ENCODE measurements around the gene RAB28. TPM values are rescaled to one million over a fixed set of nuclear protein-coding genes. Genes with fewer than 3 reads are reported as not detected.
"Not testable (repeated sequence)": the region's sequence is repeated elsewhere in the genome, so short reads cannot be mapped to it uniquely, and the experiment has no call there.

RAB28 gene
- total RNA-seq, 2 experiments from 2014 or later = 12.7 to 17.5 TPM

DNA sequence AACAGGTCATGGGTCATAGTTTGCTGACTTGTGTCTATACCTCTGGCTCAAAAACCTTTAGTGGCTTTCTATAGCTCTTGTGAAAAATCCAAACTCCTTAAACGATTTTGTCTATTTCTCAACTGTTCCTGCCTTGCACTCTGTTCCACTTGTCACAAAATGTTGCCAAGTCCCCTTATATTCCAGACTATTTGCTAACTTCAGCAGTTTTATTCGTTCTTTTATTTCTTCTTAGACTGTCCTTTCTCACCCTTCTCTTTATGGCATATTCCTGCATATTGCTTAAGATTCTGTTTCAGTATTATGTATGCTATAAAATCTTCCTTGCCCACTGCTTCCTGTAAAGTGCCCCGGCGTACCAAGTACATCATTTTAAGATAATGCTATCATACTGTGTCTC lies 80.8 kb downstream of the RAB28 start:
- Mint-ChIP-seq H3K36me3 (ENCODE audit: low read depth) (peaks cover 15% of the 10 kb centered on the region), H3K27me3 (no peaks in the 10 kb centered on the region), H3K4me3 (no peak overlapping the region), H3K9me3 (ENCODE audit: low read depth) (peaks cover 4% of the 10 kb centered on the region), H3K27ac (no peak overlapping the region), H3K4me1 (no peaks in the 10 kb centered on the region)
- POLR2A ChIA-PET = no interaction called here
- no peak for DNase-seq
- intact Hi-C loops (cut with DNase I, micrococcal nuclease) = no loop called here
- CTCF ChIA-PET = no interaction called here
- no peak for ATAC-seq

DNA sequence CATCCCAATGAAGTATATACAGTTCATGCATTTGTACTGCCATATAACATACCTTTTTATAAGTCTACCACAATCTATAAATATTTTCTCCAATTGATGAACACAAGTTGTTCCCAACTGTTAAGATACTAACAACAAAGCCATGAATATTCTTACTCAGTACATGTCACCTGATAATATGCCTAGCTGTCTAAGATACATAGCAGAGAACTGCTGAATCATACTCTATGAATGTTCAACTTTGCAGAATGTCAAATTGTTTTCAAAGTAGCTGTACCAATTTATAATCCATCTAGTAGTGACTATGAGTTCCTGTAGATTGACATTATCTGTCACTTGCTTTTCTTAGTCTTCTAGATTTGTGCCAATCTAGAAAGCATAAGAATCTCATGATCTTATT lies 84.9 kb downstream of the RAB28 start:
- no peak overlapping the region for H3K4me3 Mint-ChIP-seq
- no peaks in the 10 kb centered on the region for H3K9me3 Mint-ChIP-seq (ENCODE audit: low read depth)
- DNase-seq = no peak
- H3K27me3 Mint-ChIP-seq = no peaks in the 10 kb centered on the region
- H3K36me3 Mint-ChIP-seq (ENCODE audit: low read depth) = peaks cover 1% of the 10 kb centered on the region
- peaks cover 6% of the 10 kb centered on the region for H3K4me1 Mint-ChIP-seq
- intact Hi-C loops (cut with DNase I, micrococcal nuclease) = no loop called here
- ChIA-PET POLR2A (no interaction called here), CTCF (no interaction called here)
- no peak for ATAC-seq
- H3K27ac Mint-ChIP-seq = no peak overlapping the region

- ChIA-PET POLR2A (no interaction called here), CTCF (no interaction called here)
- H3K4me3 Mint-ChIP-seq = no peak overlapping the region
- ATAC-seq (no peak), DNase-seq (no peak)
- intact Hi-C loops (cut with DNase I, micrococcal nuclease) = no loop called here
- peaks cover 9% of the 10 kb centered on the region for H3K36me3 Mint-ChIP-seq (ENCODE audit: low read depth)
- peaks cover 1% of the 10 kb centered on the region for H3K9me3 Mint-ChIP-seq (ENCODE audit: low read depth)
- H3K27me3 Mint-ChIP-seq = no peaks in the 10 kb centered on the region
- H3K4me1 Mint-ChIP-seq = peaks cover 6% of the 10 kb centered on the region
- H3K27ac Mint-ChIP-seq = no peak overlapping the region
Measured at GRCh38 chr4:13396161-13396560, 88.0 kb downstream of the RAB28 start.

GRCh38 chr4:13389901-13390300 lies 94.2 kb downstream of the RAB28 start:
- CTCF ChIA-PET = interaction anchor here (0.7 kb wide), 1 partner anchor 13 kb away, joined by 3 read pairs; no protein-coding TSS in a partner anchor
- H3K27ac Mint-ChIP-seq; H3K4me3 Mint-ChIP-seq; POLR2A ChIA-PET; H3K27me3 Mint-ChIP-seq; ATAC-seq; DNase-seq; intact Hi-C loops (cut with DNase I, micrococcal nuclease): not testable (repeated sequence)
- Mint-ChIP-seq H3K36me3 (ENCODE audit: low read depth) (peaks cover 27% of the 10 kb centered on the region), H3K4me1 (peaks cover 24% of the 10 kb centered on the region), H3K9me3 (ENCODE audit: low read depth) (peaks cover 10% of the 10 kb centered on the region)

GRCh38 chr4:13386405-13387107 lies 97.6 kb downstream of the RAB28 start:
- ChIA-PET POLR2A (no interaction called here), CTCF (no interaction called here)
- H3K4me1 Mint-ChIP-seq = peaks cover 17% of the 10 kb centered on the region
- ATAC-seq = no peak
- no peak overlapping the region for H3K4me3 Mint-ChIP-seq
- H3K9me3 Mint-ChIP-seq (ENCODE audit: low read depth) = peaks cover 9% of the 10 kb centered on the region
- H3K27me3 Mint-ChIP-seq = no peaks in the 10 kb centered on the region
- intact Hi-C loops (cut with DNase I, micrococcal nuclease) = no loop called here
- H3K36me3 Mint-ChIP-seq (ENCODE audit: low read depth) = peaks cover 25% of the 10 kb centered on the region
- no peak overlapping the region for H3K27ac Mint-ChIP-seq
- DNase-seq = no peak

DNA sequence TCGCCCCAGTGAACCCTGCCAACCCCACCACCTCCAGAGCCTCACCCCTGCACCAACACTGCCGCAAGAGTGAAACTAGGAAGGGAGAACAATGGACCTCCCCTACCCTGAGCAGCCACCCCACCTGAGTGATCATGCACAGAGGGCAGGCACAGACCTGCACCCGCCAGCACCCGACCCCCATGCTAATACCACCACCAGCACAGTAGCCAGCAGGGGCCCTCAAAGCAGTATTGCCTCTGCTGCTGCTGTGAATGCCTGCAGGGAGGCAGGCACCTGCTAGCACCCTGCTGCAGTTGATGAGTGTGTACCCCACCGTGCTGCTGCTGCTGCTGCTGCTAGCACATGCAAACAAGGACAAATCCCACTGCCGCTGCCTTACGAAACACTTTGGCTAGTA lies 100.1 kb downstream of the RAB28 start:
- H3K36me3 Mint-ChIP-seq (ENCODE audit: low read depth) = peaks cover 16% of the 10 kb centered on the region
- H3K9me3 Mint-ChIP-seq (ENCODE audit: low read depth) = peaks cover 9% of the 10 kb centered on the region
- intact Hi-C loops (cut with DNase I, micrococcal nuclease) = no loop called here
- H3K4me1 Mint-ChIP-seq = peaks cover 17% of the 10 kb centered on the region
- POLR2A ChIA-PET = no interaction called here
- no peak overlapping the region for H3K27ac Mint-ChIP-seq
- ATAC-seq = no peak
- CTCF ChIA-PET = no interaction called here
- no peak overlapping the region for H3K4me3 Mint-ChIP-seq
- H3K27me3 Mint-ChIP-seq = no peaks in the 10 kb centered on the region
- DNase-seq = no peak

DNA sequence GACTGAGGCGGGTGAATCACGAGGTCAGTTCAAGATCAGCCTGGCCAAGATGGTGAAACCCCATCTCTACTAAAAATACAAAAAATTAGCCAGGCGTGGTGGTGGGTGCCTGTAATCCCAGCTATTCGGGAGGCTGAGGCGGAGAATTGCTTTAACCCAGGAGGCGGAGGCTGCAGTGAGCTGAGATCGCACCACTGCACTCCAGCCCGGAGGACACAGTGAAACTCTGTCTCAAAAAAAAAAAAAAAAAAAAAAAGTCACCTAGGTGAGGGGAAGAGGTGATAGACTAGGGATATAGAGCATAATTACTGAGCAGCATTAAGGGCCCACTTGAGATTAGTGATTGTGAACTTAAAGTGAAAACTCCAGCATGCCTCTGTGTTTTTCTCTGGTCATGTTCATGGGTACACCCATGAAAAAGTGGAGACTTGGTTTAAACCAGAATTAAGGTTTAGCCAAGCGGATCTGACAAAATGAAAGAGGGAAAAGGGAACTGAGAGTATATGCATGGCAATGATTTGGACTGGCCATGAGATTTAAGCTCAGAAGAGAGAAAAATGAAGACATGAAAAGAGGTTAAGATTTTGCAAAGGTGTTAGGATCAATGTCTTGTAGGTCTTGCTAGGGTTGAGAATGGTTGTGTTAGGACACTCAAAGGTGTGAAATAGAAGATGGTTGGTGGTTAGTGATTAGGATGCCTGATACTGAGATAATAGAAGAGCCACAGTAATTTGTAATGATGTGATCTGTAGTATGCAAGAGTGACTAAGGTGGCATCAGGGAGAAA lies 105.0 kb downstream of the RAB28 start:
- Mint-ChIP-seq H3K4me3 (no peak overlapping the region), H3K27me3 (no peaks in the 10 kb centered on the region), H3K27ac (no peak overlapping the region), H3K4me1 (no peaks in the 10 kb centered on the region), H3K9me3 (ENCODE audit: low read depth) (no peaks in the 10 kb centered on the region), H3K36me3 (ENCODE audit: low read depth) (peaks cover 6% of the 10 kb centered on the region)
- ChIA-PET POLR2A (no interaction called here), CTCF (interaction anchor here (1.0 kb wide), 1 partner anchor 16 kb away, joined by 3 read pairs; no protein-coding TSS in a partner anchor)
- intact Hi-C loops (cut with DNase I, micrococcal nuclease) = no loop called here
- DNase-seq (no peak), ATAC-seq (no peak)

GRCh38 chr4:13371048-13371447 lies 113.1 kb downstream of the RAB28 start:
- ATAC-seq (no peak), DNase-seq (no peak)
- peaks cover 15% of the 10 kb centered on the region for H3K36me3 Mint-ChIP-seq (ENCODE audit: low read depth)
- H3K4me3 Mint-ChIP-seq = no peak overlapping the region
- POLR2A ChIA-PET = no interaction called here
- H3K27ac Mint-ChIP-seq = no peak overlapping the region
- intact Hi-C loops (cut with DNase I, micrococcal nuclease) = no loop called here
- CTCF ChIA-PET = no interaction called here
- H3K9me3 Mint-ChIP-seq (ENCODE audit: low read depth) = no peaks in the 10 kb centered on the region
- H3K4me1 Mint-ChIP-seq = no peaks in the 10 kb centered on the region
- H3K27me3 Mint-ChIP-seq = no peaks in the 10 kb centered on the region

DNA sequence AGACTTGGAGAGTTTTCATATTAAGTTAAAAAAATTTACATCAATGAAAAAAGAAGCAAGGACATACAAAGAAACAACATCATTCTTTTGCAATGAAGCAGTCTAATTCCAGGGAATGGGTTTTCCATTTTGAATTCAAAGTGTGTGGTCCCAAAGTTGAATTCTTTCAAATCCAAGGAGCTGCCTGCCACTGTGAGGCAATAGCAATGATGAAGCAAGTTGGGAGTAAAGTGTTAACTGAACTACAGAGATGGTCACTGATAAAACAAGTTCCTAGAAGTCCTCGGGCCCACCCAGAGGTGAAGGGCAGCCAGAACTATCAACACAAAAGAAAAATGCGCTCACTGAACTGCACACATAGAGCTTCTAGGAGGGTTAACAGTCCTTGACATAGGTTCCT lies 115.9 kb downstream of the RAB28 start:
- POLR2A ChIA-PET = no interaction called here

DNA sequence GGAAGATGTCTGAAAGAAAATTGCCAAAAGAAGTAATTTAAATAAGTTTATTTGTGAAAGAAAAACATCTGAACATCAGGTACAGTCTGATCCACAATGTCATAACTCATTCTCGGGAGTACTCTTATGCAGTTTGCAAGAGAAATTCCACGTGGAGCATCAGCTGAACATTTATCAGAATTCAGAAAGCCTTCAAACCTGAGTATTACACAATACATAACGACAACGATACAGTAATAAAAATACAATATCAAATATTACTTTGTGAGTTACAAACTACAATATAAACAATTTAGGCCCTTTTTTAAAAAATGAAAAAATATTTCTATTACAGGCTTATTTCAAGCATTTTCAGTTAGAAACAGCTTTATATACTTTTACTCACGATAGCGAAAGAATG lies 116.4 kb downstream of the RAB28 start:
- intact Hi-C loops (cut with DNase I, micrococcal nuclease) = no loop called here
- Mint-ChIP-seq H3K27ac (no peak overlapping the region), H3K36me3 (ENCODE audit: low read depth) (peaks cover 21% of the 10 kb centered on the region), H3K4me1 (no peaks in the 10 kb centered on the region), H3K4me3 (no peak overlapping the region), H3K27me3 (no peaks in the 10 kb centered on the region), H3K9me3 (ENCODE audit: low read depth) (no peaks in the 10 kb centered on the region)
- ChIA-PET CTCF (no interaction called here), POLR2A (no interaction called here)
- DNase-seq = no peak
- ATAC-seq = no peak

More for the DNA sequence above, 115.9 kb downstream of the RAB28 start:
- Mint-ChIP-seq H3K27me3 (no peaks in the 10 kb centered on the region), H3K9me3 (ENCODE audit: low read depth) (no peaks in the 10 kb centered on the region), H3K27ac (no peak overlapping the region), H3K36me3 (ENCODE audit: low read depth) (peaks cover 21% of the 10 kb centered on the region), H3K4me3 (no peak overlapping the region), H3K4me1 (no peaks in the 10 kb centered on the region)
- ATAC-seq (no peak), DNase-seq (no peak)
- intact Hi-C loops (cut with DNase I, micrococcal nuclease) = no loop called here
- CTCF ChIA-PET = interaction anchor here (0.6 kb wide), 2 partner anchors 14 to 1972 kb away, joined by 3 read pairs; no protein-coding TSS in a partner anchor

DNA sequence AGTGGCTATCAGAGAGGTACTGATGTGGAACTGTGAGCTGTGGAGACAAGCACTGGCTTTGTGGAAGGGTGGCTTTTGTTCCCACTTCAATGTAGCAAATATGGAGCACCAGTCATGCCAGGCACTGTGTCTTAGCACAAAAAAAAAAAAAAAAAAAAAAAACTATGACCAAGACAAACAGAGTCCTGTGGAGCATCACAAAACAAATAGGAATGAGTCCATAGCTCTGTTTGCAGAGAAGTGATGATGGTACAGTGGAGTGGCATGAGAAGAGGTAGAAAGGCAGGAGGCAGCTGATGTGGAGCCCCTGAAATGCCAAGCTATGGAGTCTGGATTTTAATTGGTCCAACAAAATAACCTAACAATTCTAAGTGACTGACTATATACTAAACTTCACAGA lies 116.9 kb downstream of the RAB28 start:
- CTCF ChIA-PET = no interaction called here

GRCh38 chr4:13365195-13365594 lies 118.9 kb downstream of the RAB28 start:
- ATAC-seq (no peak), DNase-seq (no peak)
- H3K4me3 Mint-ChIP-seq = no peak overlapping the region
- ChIA-PET CTCF (no interaction called here), POLR2A (no interaction called here)
- no peaks in the 10 kb centered on the region for H3K9me3 Mint-ChIP-seq (ENCODE audit: low read depth)
- H3K27ac Mint-ChIP-seq = no peak overlapping the region
- H3K4me1 Mint-ChIP-seq = no peaks in the 10 kb centered on the region
- intact Hi-C loops (cut with DNase I, micrococcal nuclease) = no loop called here
- H3K27me3 Mint-ChIP-seq = no peaks in the 10 kb centered on the region
- H3K36me3 Mint-ChIP-seq (ENCODE audit: low read depth) = peaks cover 23% of the 10 kb centered on the region

More for the DNA sequence above, 116.9 kb downstream of the RAB28 start:
- POLR2A ChIA-PET = no interaction called here
- H3K27ac Mint-ChIP-seq = no peak overlapping the region
- no peak for ATAC-seq
- H3K36me3 Mint-ChIP-seq (ENCODE audit: low read depth) = peaks cover 21% of the 10 kb centered on the region
- DNase-seq = no peak
- H3K4me1 Mint-ChIP-seq = no peaks in the 10 kb centered on the region
- H3K4me3 Mint-ChIP-seq = no peak overlapping the region
- H3K9me3 Mint-ChIP-seq (ENCODE audit: low read depth) = no peaks in the 10 kb centered on the region
- no peaks in the 10 kb centered on the region for H3K27me3 Mint-ChIP-seq
- intact Hi-C loops (cut with DNase I, micrococcal nuclease) = no loop called here

Measured in activated CD4-positive, alpha-beta T cell treated with anti-CD3 and anti-CD28 coated beads for 36 hours (primary cell).